CD14-positive monocyte (primary cell): Measurements from ENCODE around the gene ACP3. TPM values are rescaled to one million over a fixed set of nuclear protein-coding genes. Genes with fewer than 3 reads are reported as not detected.
"Not testable (repeated sequence)": the region's sequence is repeated elsewhere in the genome, so short reads cannot be mapped to it uniquely, and the experiment has no call there.

Source experiments
- DNase-seq, 3 donors: peaks; one replicate each; pipeline ENCODE4 v3.0.0-alpha.2; 2011 to 2022
- H2AFZ ChIP-seq: 2 replicates; pipeline ENCODE4 v1.6.0; 2012; ENCODE audit warnings: mild to moderate bottlenecking, low read depth, low read length, inconsistent platforms; ENCODE audit not compliant: insufficient read depth, poor library complexity, severe bottlenecking
- H3K27ac ChIP-seq, 2 donors: 1 replicate in 1 of 2; 2 replicates in 1 of 2; pipeline ENCODE4 v1.5.1; 2012 to 2013; ENCODE audit warnings: low read length in 2 of 2, control low read depth in 1 of 2, inconsistent platforms in 1 of 2, low read depth in 1 of 2, mild to moderate bottlenecking in 1 of 2
- H3K27me3 ChIP-seq, 2 donors: one replicate each; pipeline versions ENCODE4 v1.6.0 to v1.6.1; 2011 to 2013; ENCODE audit warnings: low read length in 2 of 2; ENCODE audit not compliant: control insufficient read depth in 2 of 2, insufficient read depth in 2 of 2
- H3K36me3 ChIP-seq, 2 donors: replicated peaks in 1 of 2; 1 replicate in 1 of 2; 2 replicates in 1 of 2; pipeline versions ENCODE4 v1.5.1 to v1.6.1; 2012 to 2013; ENCODE audit warnings: low read length in 2 of 2, control low read depth in 1 of 2, inconsistent platforms in 1 of 2, mild to moderate bottlenecking in 1 of 2; ENCODE audit not compliant: insufficient read depth in 2 of 2, control insufficient read depth in 1 of 2
- H3K4me1 ChIP-seq, 2 donors: 1 replicate in 1 of 2; 2 replicates in 1 of 2; pipeline versions ENCODE4 v1.5.1 to v1.6.1; 2012 to 2013; ENCODE audit warnings: low read length in 2 of 2, control low read depth in 1 of 2, inconsistent platforms in 1 of 2, mild to moderate bottlenecking in 1 of 2, moderate library complexity in 1 of 2; ENCODE audit not compliant: insufficient read depth in 2 of 2, control insufficient read depth in 1 of 2
- H3K4me2 ChIP-seq: replicated peaks from 2 replicates; pipeline ENCODE3; 2012; ENCODE audit warnings: low read length, moderate library complexity, mild to moderate bottlenecking; ENCODE audit not compliant: poor library complexity, severe bottlenecking; ENCODE audit errors: extremely low read depth
- H3K4me3 ChIP-seq, 3 experiments: fragments of 200-600 bp in 1 of 3; sonication (generic) in 1 of 3; replicated peaks in 1 of 3; 1 replicate in 2 of 3; 2 replicates in 1 of 3; pipeline ENCODE4 v1.5.1; 2011 to 2013; ENCODE audit warnings: low read length in 3 of 3, mild to moderate bottlenecking in 3 of 3, control low read depth in 2 of 3, low read depth in 2 of 3, inconsistent platforms in 1 of 3, moderate library complexity in 1 of 3
- H3K79me2 ChIP-seq: 2 replicates; pipeline ENCODE4 v1.6.0; 2012; ENCODE audit warnings: mild to moderate bottlenecking, control low read depth, inconsistent platforms, low read length, moderate library complexity; ENCODE audit not compliant: insufficient read depth
- H3K9ac ChIP-seq: 2 replicates; pipeline ENCODE4 v1.6.0; 2017; ENCODE audit warnings: low read length, mild to moderate bottlenecking; ENCODE audit not compliant: insufficient read depth, poor library complexity, severe bottlenecking
- H3K9me3 ChIP-seq, 2 donors: replicated peaks in 1 of 2; 1 replicate in 1 of 2; 2 replicates in 1 of 2; pipeline versions ENCODE4 v1.5.1 to v1.6.1; 2012 to 2013; ENCODE audit warnings: low read length in 2 of 2, control low read depth in 1 of 2; ENCODE audit not compliant: control insufficient read depth in 1 of 2, insufficient read depth in 1 of 2
- H4K20me1 ChIP-seq: 2 replicates; pipeline ENCODE4 v1.6.0; 2012; ENCODE audit warnings: mild to moderate bottlenecking, low read length, control low read depth, moderate library complexity; ENCODE audit not compliant: insufficient read depth
- H3K27ac Mint-ChIP-seq, 7 donors: one replicate each; pipeline ENCODE4 v1.8.0; 2020; ENCODE audit warnings: mild to moderate bottlenecking in 7 of 7, mixed read lengths in 7 of 7, moderate library complexity in 6 of 7, inconsistent platforms in 2 of 7
- H3K27me3 Mint-ChIP-seq, 3 donors: one replicate each; pipeline ENCODE4 v1.8.0; 2021 to 2022; ENCODE audit warnings: low read depth in 3 of 3, mild to moderate bottlenecking in 3 of 3, mixed read lengths in 3 of 3, moderate library complexity in 3 of 3, inconsistent platforms in 1 of 3
- H3K36me3 Mint-ChIP-seq, 2 donors: one replicate each; pipeline ENCODE4 v1.8.0; 2020; ENCODE audit warnings: mixed read lengths in 2 of 2, inconsistent platforms in 1 of 2, mild to moderate bottlenecking in 1 of 2
- H3K4me1 Mint-ChIP-seq: one replicate; pipeline ENCODE4 v1.8.0; 2020; ENCODE audit warnings: mild to moderate bottlenecking, mixed read lengths
- H3K4me3 Mint-ChIP-seq, 2 donors: one replicate each; pipeline ENCODE4 v1.8.0; 2020; ENCODE audit warnings: mild to moderate bottlenecking in 2 of 2, mixed read lengths in 2 of 2, moderate library complexity in 1 of 2
- H3K9me3 Mint-ChIP-seq, 7 donors: one replicate each; pipeline ENCODE4 v1.8.0; 2020 to 2022; ENCODE audit warnings: mixed read lengths in 7 of 7, mild to moderate bottlenecking in 6 of 7, moderate library complexity in 6 of 7, inconsistent platforms in 2 of 7
- WGBS: methylation state at CpG from one replicate; pipeline ENCODE4 v1.1.5; 2013; ENCODE audit warnings: missing lambda C conversion rate; ENCODE audit not compliant: insufficient coverage; 5-methylcytosine and 5-hydroxymethylcytosine counted together
- intact Hi-C, 2 donors: fragments of 100-400 bp; cut with micrococcal nuclease; formaldehyde crosslinking; loops; one replicate each; pipeline versions ENCODE4 v1.15.0 to v1.15.1; 2023
- polyA plus RNA-seq, 3 donors: library from polyadenylated mRNA; depleted of rRNA in 1 of 3; unstranded in 2 of 3; stranded (reverse) in 1 of 3; fragments of 300-500 nt in 2 of 3; fragments of >200 nt in 1 of 3; fragmentation: Illumina TruSeq in 2 of 3; gene quantifications; 1 replicate in 2 of 3; 2 replicates in 1 of 3; pipeline ENCODE4 v1.2.3, GENCODE V29; 2012 to 2021
- TF ChIP-seq, protein P1 (sequence below): fragments of 200-600 bp; IDR thresholded peaks from one replicate; pipeline ENCODE4 v1.8.0; 2022; ENCODE audit warnings: antibody characterized with exemption, mild to moderate bottlenecking

The ACP3 gene
- polyA plus RNA-seq, 3 donors: 33.9 to 55.6 (median 44.0) TPM

- H3K4me2 ChIP-seq, H3K36me3 Mint-ChIP-seq, H3K4me1 ChIP-seq, H3K4me3 ChIP-seq, H3K4me3 Mint-ChIP-seq, H3K27ac Mint-ChIP-seq, DNase-seq, intact Hi-C loops, H3K27ac ChIP-seq, H4K20me1 ChIP-seq, H3K27me3 Mint-ChIP-seq, H3K4me1 Mint-ChIP-seq, H2AFZ ChIP-seq, H3K79me2 ChIP-seq, H3K27me3 ChIP-seq, H3K36me3 ChIP-seq, H3K9ac ChIP-seq: not testable (repeated sequence)
- H3K9me3 ChIP-seq: peaks cover 7 to 14% of the 10 kb centered on the region in 2 donors
- peaks cover 14 to 27% (median 17%) of the 10 kb centered on the region in 7 donors for H3K9me3 Mint-ChIP-seq
- no CpG with 5 or more reads among the region's 2 CpGs for WGBS
Measured at GRCh38 chr3:132304351-132304750, 12.9 kb upstream of the ACP3 start.

DNA sequence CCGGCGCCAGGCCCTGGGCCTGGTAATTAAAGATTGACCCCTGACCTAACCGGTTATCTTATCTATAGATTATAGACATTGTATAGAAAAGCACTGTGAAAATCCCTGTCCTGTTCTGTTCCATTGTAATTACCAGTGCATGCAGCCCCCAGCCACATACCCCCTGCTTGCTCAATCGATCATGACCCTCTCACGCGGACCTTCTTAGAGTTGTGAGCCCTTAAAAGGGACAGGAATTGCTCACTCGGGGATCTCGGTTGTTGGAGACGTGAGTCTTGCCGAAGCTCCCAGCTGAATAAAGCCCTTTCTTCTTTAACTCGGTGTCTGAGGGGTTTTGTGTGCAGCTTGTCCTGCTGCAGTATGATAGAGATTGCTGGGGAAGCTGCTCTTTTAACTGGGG is 7.2 kb upstream of the ACP3 start:
- not testable (repeated sequence) for H3K9me3 ChIP-seq, H3K27ac ChIP-seq, H3K4me2 ChIP-seq, H4K20me1 ChIP-seq, H3K9ac ChIP-seq, H3K4me3 Mint-ChIP-seq, DNase-seq, H3K9me3 Mint-ChIP-seq, H2AFZ ChIP-seq, H3K27me3 ChIP-seq, H3K4me1 ChIP-seq, H3K4me1 Mint-ChIP-seq, H3K36me3 Mint-ChIP-seq, H3K36me3 ChIP-seq, H3K4me3 ChIP-seq, H3K27me3 Mint-ChIP-seq, H3K79me2 ChIP-seq
- intact Hi-C loops: loop anchor here in 1 of 2 donors (10.0 kb wide), 1 partner anchor 45 kb away; no protein-coding TSS in a partner anchor
- WGBS: 87% methylated on average over 3 of the region's 11 CpGs
- H3K27ac Mint-ChIP-seq: peak overlapping the region in 2 of 7 donors; percentile 11 to 67

- peaks cover 10 to 14% of the 10 kb centered on the region in 2 donors for H3K4me1 ChIP-seq
- no peaks in the 10 kb centered on the region for H3K36me3 Mint-ChIP-seq
- no peak overlapping the region for H3K4me3 Mint-ChIP-seq
- H3K9me3 ChIP-seq: no peaks in the 10 kb centered on the region
- 100% methylated on average over 1 of the region's 3 CpGs for whole genome bisulfite sequencing
- H3K27me3 Mint-ChIP-seq: peaks cover 0 to 2% (median 0%) of the 10 kb centered on the region in 3 donors
- intact Hi-C loops: loop anchor here in 1 of 2 donors (10.0 kb wide), 1 partner anchor 47 kb away; no protein-coding TSS in a partner anchor
- H3K9me3 Mint-ChIP-seq: peaks cover 0 to 5% (median 3%) of the 10 kb centered on the region in 7 donors
- TF ChIP-seq, protein P1, sequence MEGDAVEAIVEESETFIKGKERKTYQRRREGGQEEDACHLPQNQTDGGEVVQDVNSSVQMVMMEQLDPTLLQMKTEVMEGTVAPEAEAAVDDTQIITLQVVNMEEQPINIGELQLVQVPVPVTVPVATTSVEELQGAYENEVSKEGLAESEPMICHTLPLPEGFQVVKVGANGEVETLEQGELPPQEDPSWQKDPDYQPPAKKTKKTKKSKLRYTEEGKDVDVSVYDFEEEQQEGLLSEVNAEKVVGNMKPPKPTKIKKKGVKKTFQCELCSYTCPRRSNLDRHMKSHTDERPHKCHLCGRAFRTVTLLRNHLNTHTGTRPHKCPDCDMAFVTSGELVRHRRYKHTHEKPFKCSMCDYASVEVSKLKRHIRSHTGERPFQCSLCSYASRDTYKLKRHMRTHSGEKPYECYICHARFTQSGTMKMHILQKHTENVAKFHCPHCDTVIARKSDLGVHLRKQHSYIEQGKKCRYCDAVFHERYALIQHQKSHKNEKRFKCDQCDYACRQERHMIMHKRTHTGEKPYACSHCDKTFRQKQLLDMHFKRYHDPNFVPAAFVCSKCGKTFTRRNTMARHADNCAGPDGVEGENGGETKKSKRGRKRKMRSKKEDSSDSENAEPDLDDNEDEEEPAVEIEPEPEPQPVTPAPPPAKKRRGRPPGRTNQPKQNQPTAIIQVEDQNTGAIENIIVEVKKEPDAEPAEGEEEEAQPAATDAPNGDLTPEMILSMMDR: no peak
- no peaks in the 10 kb centered on the region for H4K20me1 ChIP-seq
- H3K4me3 ChIP-seq: no peak overlapping the region
- H3K9ac ChIP-seq: no peak overlapping the region
- H3K79me2 ChIP-seq: no peaks in the 10 kb centered on the region
- no peak overlapping the region for H3K27ac ChIP-seq
- no peak overlapping the region for H2AFZ ChIP-seq
- H3K27ac Mint-ChIP-seq: no peak overlapping the region
- no peaks in the 10 kb centered on the region for H3K36me3 ChIP-seq
- peaks cover 16% of the 10 kb centered on the region for H3K4me1 Mint-ChIP-seq
- H3K27me3 ChIP-seq: no peaks in the 10 kb centered on the region
- no peak for DNase-seq
- no peak overlapping the region for H3K4me2 ChIP-seq
Measured at GRCh38 chr3:132311316-132311715, 5.9 kb upstream of the ACP3 start.
